HepG2 (cell line): Measurements from ENCODE around the gene FAF2. TPM values are rescaled to one million over a fixed set of nuclear protein-coding genes. Genes with fewer than 3 reads are reported as not detected.

Source experiments
- AFF4 ChIP-seq: sonication (generic); formaldehyde crosslinking; IDR thresholded peaks from 2 replicates; pipeline ENCODE4 v1.4.0; 2020; ENCODE audit warnings: missing genetic modification reagents
- ARNT2 ChIP-seq: sonication (generic); formaldehyde crosslinking; IDR thresholded peaks from 2 replicates; pipeline ENCODE4 v1.8.0; 2022; ENCODE audit warnings: mild to moderate bottlenecking, low read depth, missing genetic modification reagents, moderate library complexity
- ATF5 ChIP-seq: sonication (generic); formaldehyde crosslinking; IDR thresholded peaks from 2 replicates; pipeline ENCODE4 v1.4.0; 2020; ENCODE audit warnings: mild to moderate bottlenecking, low read depth, missing genetic modification reagents
- BHLHE40 ChIP-seq: IDR thresholded peaks from 2 replicates; pipeline ENCODE4 v1.6.1; 2011; ENCODE audit warnings: low read length, improper control_type of control experiment
- DDIT3 ChIP-seq: sonication (generic); formaldehyde crosslinking; IDR thresholded peaks from 2 replicates; pipeline ENCODE4 v1.4.0; 2020; ENCODE audit warnings: mild to moderate bottlenecking, missing genetic modification reagents
- GATA4 ChIP-seq: sonication (generic); IDR thresholded peaks from 2 replicates; pipeline ENCODE4 v1.6.1; 2016; ENCODE audit warnings: antibody characterized with exemption, low read depth, borderline replicate concordance
- MED8 ChIP-seq: sonication (generic); formaldehyde crosslinking; IDR thresholded peaks from 2 replicates; pipeline ENCODE4 v1.8.1; 2023; ENCODE audit warnings: mild to moderate bottlenecking, missing genetic modification reagents; ENCODE audit not compliant: insufficient replicate concordance
- POLR2G ChIP-seq: fragments of 200-400 bp; formaldehyde crosslinking; IDR thresholded peaks from 2 replicates; pipeline ENCODE4 v1.6.1; 2018; ENCODE audit warnings: mild to moderate bottlenecking, low read depth, low read length, moderate library complexity
- SAFB2 ChIP-seq: sonication (generic); formaldehyde crosslinking; IDR thresholded peaks from 2 replicates; pipeline ENCODE4 v1.5.1; 2020; ENCODE audit warnings: missing genetic modification reagents, low read depth, mild to moderate bottlenecking, borderline replicate concordance
- SALL1 ChIP-seq: sonication (generic); formaldehyde crosslinking; IDR thresholded peaks from 2 replicates; pipeline ENCODE4 v1.8.0; 2022; ENCODE audit warnings: mild to moderate bottlenecking, missing genetic modification reagents
- SP1 ChIP-seq, 2 experiments: fragments of 450-650 bp in 1 of 2; sonication (generic) in 1 of 2; formaldehyde crosslinking in 1 of 2; IDR thresholded peaks; 2 replicates each; pipeline versions ENCODE4 v1.4.0 to v1.6.1; 2016 to 2020; ENCODE audit warnings: missing genetic modification reagents in 1 of 2
- TEF ChIP-seq: sonication (generic); formaldehyde crosslinking; IDR thresholded peaks from 2 replicates; pipeline ENCODE4 v1.5.0; 2020; ENCODE audit warnings: missing genetic modification reagents
- ZFP1 ChIP-seq: IDR thresholded peaks from 2 replicates; pipeline ENCODE4 v1.6.1; 2016
- ZNF24 ChIP-seq: fragments of 450-650 bp; IDR thresholded peaks from 2 replicates; pipeline ENCODE4 v1.6.1; 2017; ENCODE audit warnings: antibody characterized with exemption, mild to moderate bottlenecking
- ZNF574 ChIP-seq: sonication (generic); formaldehyde crosslinking; IDR thresholded peaks from 2 replicates; pipeline ENCODE4 v1.4.0; 2020; ENCODE audit warnings: missing genetic modification reagents
- ZNF724P ChIP-seq: sonication (generic); formaldehyde crosslinking; IDR thresholded peaks from 2 replicates; pipeline ENCODE4 v1.8.0; 2022; ENCODE audit warnings: missing genetic modification reagents, borderline replicate concordance
- ZNF766 ChIP-seq: sonication (generic); formaldehyde crosslinking; IDR thresholded peaks from 2 replicates; pipeline ENCODE4 v1.5.0; 2020; ENCODE audit warnings: missing genetic modification reagents, borderline replicate concordance
- ZNF773 ChIP-seq: sonication (generic); formaldehyde crosslinking; IDR thresholded peaks from 2 replicates; pipeline ENCODE4 v1.4.0; 2020; ENCODE audit warnings: missing genetic modification reagents, borderline replicate concordance
- polyA plus RNA-seq, 8 experiments: library from polyadenylated mRNA; depleted of rRNA in 3 of 8; stranded (reverse) in 7 of 8; unstranded in 1 of 8; fragments of >200 nt; fragmentation: Illumina TruSeq in 4 of 8; extraction: Trizol in 4 of 8; gene quantifications; 2 replicates each; pipeline versions ENCODE4 v1.2.1 to v1.2.3, GENCODE V29; 2011 to 2016; ENCODE audit warnings: low read depth in 4 of 8, missing spikeins in 1 of 8, mixed read lengths in 1 of 8; ENCODE audit not compliant: insufficient read depth in 1 of 8
- total RNA-seq, 5 experiments: library from RNA; depleted of rRNA; stranded (reverse); fragments of >200 nt; fragmentation: Illumina TruSeq; extraction: Trizol; gene quantifications; 2 replicates each; pipeline ENCODE4 v1.2.3, GENCODE V29; 2016; ENCODE audit warnings: low read depth in 1 of 5

The FAF2 gene
- total and polyA plus RNA-seq, 2 of the 13 experiments (the other 11 are each of a cell fraction or from before 2014, with no cell fraction given): 27.8 to 34.3 TPM

- TF ChIP-seq AFF4 (CRISPR knock-in tag) (no peak), BHLHE40 (no peak), ZNF766 (no peak), DDIT3 (CRISPR knock-in tag) (no peak), ZNF724P (CRISPR knock-in tag) (no peak), ZNF574 (CRISPR knock-in tag) (peak; percentile 17; the same call in 1 of the 2 replicates), ATF5 (no peak), ZNF24 (no peak), MED8 (no peak), SAFB2 (CRISPR knock-in tag) (peak; percentile 51; the same call in 1 of the 2 replicates), SP1 (IDR thresholded peaks at IDR 0.05) (no peak), SP1 (CRISPR knock-in tag; IDR thresholded peaks at IDR 0.05) (no peak), SALL1 (CRISPR knock-in tag) (no peak), ARNT2 (CRISPR knock-in tag) (no peak), TEF (CRISPR knock-in tag) (no peak), GATA4 (no peak), ZFP1 (CRISPR knock-in tag) (no peak), ZNF773 (CRISPR knock-in tag) (no peak), POLR2G (peak; percentile 50)
Observed at GRCh38 chr5:176542596-176543427, 94.6 kb downstream of the FAF2 start (continued).
